GM08714 (cell line): ENCODE measurements around the gene TAS2R19.

Source experiments
- H3K4me3 ChIP-seq: fragments of 200-500 bp; sonication (Bioruptor generic); 2 replicates; pipeline ENCODE4 v1.5.1; 2014; ENCODE audit warnings: mild to moderate bottlenecking, low read length, inconsistent platforms
- ZNF274 ChIP-seq: IDR thresholded peaks from 2 replicates; pipeline ENCODE4 v1.6.1; 2012; ENCODE audit warnings: mild to moderate bottlenecking, low read depth, low read length

Gene TAS2R19

GRCh38 chr12:11026118-11026517 is 3.7 kb upstream of the TAS2R19 start:
- no peak overlapping the region for H3K4me3 ChIP-seq
- TF ChIP-seq ZNF274: no peak

- no peak overlapping the region for H3K4me3 ChIP-seq
- TF ChIP-seq ZNF274: no peak
These were observed 967 bp upstream of the TAS2R19 start for GRCh38 chr12:11023387-11023786.

- TF ChIP-seq ZNF274: no peak
- H3K4me3 ChIP-seq: no peak overlapping the region
These were observed 5.5 kb downstream of the TAS2R19 start for GRCh38 chr12:11016937-11017336.

GRCh38 chr12:11015775-11016430 is 6.5 kb downstream of the TAS2R19 start:
- H3K4me3 ChIP-seq: no peak overlapping the region
- no peak for TF ChIP-seq ZNF274

- no peak for TF ChIP-seq ZNF274
- H3K4me3 ChIP-seq: no peak overlapping the region
These were observed 8.2 kb downstream of the TAS2R19 start for GRCh38 chr12:11014234-11014633.

GRCh38 chr12:11007608-11008007 is 14.8 kb downstream of the TAS2R19 start:
- H3K4me3 ChIP-seq: no peak overlapping the region
- TF ChIP-seq ZNF274: no peak

GRCh38 chr12:10998204-10998603 is 24.2 kb downstream of the TAS2R19 start, which contains the start of gene TAS2R20:
Gene TAS2R20, minus strand, starts transcription at chr12:10998304. Its CDS starts 429 bp downstream, at chr12:10997875.
- no peak for TF ChIP-seq ZNF274
- no peak within 1 kb of the TSS for H3K4me3 ChIP-seq

- no peak overlapping the region for H3K4me3 ChIP-seq
- TF ChIP-seq ZNF274: no peak
These were observed 28.1 kb downstream of the TAS2R19 start for GRCh38 chr12:10994307-10994706.

- TF ChIP-seq ZNF274: no peak
- H3K4me3 ChIP-seq: no peak overlapping the region
These were observed 33.3 kb downstream of the TAS2R19 start for GRCh38 chr12:10989107-10989506.

GRCh38 chr12:10986812-10987211 is 35.6 kb downstream of the TAS2R19 start, which contains the start of gene TAS2R50:
Gene TAS2R50, minus strand, starts transcription at chr12:10986912. Its CDS starts 52 bp downstream, at chr12:10986860.
- H3K4me3 ChIP-seq: no peak within 1 kb of the TSS
- TF ChIP-seq ZNF274: no peak

GRCh38 chr12:10982244-10982643 is 40.2 kb downstream of the TAS2R19 start:
- H3K4me3 ChIP-seq: no peak overlapping the region
- no peak for TF ChIP-seq ZNF274

GRCh38 chr12:10974965-10975364 is 47.5 kb downstream of the TAS2R19 start:
- no peak for TF ChIP-seq ZNF274
- no peak overlapping the region for H3K4me3 ChIP-seq
